Vagina (tissue), 2 donors: ENCODE measurements around the gene MYO1G.

ENCODE experiments used
- POLR2A ChIP-seq, 2 donors: fragments of 450-650 bp; IDR thresholded peaks; one replicate each; pipeline ENCODE4 v1.6.1; 2017; ENCODE audit warnings: antibody characterized with exemption in 2 of 2, mild to moderate bottlenecking in 2 of 2, moderate library complexity in 2 of 2
- POLR2AphosphoS5 ChIP-seq, 2 donors: sonication (generic); formaldehyde crosslinking; IDR thresholded peaks; one replicate each; pipeline ENCODE4 v1.9.0; 2017; ENCODE audit warnings: antibody characterized with exemption in 2 of 2, mild to moderate bottlenecking in 2 of 2, low read depth in 1 of 2; ENCODE audit not compliant: insufficient read depth in 1 of 2
- TF ChIP-seq, protein P1 (sequence below), 3 experiments: fragments of 450-650 bp in 2 of 3; fragments of 200-600 bp in 1 of 3; sonication (generic) in 1 of 3; IDR thresholded peaks; one replicate each; pipeline ENCODE4 v1.5.1; 2017 to 2019; ENCODE audit warnings: antibody characterized with exemption in 3 of 3, mild to moderate bottlenecking in 2 of 3, moderate library complexity in 2 of 3

DNA sequence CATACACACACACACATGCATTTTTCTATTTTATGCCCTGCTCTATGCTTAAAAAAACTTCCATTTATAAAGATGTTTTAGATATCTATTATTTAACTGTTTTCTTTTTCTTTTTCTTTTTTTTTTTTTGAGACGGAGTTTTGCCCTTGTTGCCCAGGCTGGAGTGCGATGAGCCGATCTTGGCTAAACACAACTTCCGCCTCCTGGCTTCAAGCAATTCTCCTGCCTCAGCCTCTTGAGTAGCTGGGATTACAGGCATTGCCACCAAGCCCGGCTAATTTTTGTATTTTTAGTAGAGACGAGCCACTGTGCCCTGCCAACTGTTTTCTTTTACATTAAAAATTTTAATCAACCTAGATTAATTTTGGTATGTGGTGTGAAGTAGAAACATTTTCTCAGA is 47.9 kb downstream of the MYO1G start:
- TF ChIP-seq, protein P1, sequence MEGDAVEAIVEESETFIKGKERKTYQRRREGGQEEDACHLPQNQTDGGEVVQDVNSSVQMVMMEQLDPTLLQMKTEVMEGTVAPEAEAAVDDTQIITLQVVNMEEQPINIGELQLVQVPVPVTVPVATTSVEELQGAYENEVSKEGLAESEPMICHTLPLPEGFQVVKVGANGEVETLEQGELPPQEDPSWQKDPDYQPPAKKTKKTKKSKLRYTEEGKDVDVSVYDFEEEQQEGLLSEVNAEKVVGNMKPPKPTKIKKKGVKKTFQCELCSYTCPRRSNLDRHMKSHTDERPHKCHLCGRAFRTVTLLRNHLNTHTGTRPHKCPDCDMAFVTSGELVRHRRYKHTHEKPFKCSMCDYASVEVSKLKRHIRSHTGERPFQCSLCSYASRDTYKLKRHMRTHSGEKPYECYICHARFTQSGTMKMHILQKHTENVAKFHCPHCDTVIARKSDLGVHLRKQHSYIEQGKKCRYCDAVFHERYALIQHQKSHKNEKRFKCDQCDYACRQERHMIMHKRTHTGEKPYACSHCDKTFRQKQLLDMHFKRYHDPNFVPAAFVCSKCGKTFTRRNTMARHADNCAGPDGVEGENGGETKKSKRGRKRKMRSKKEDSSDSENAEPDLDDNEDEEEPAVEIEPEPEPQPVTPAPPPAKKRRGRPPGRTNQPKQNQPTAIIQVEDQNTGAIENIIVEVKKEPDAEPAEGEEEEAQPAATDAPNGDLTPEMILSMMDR (IDR thresholded peaks at IDR 0.05), result no peak
- no peak for TF ChIP-seq POLR2AphosphoS5 (IDR thresholded peaks at IDR 0.05; ENCODE audit: insufficient read depth in 1 of 2, low read depth in 1 of 2)
- no peak for TF ChIP-seq POLR2A (IDR thresholded peaks at IDR 0.05)
